Gastroesophageal sphincter (tissue), 3 donors: ENCODE measurements around the gene TMEM43.

Experiments
- CTCF ChIP-seq, 4 experiments: fragments of 200-600 bp in 2 of 4; fragments of 450-650 bp in 2 of 4; sonication (generic) in 1 of 4; IDR thresholded peaks; one replicate each; pipeline ENCODE4 v1.5.1; 2017 to 2019; ENCODE audit warnings: antibody characterized with exemption in 4 of 4, mild to moderate bottlenecking in 2 of 4, moderate library complexity in 2 of 4
- POLR2AphosphoS5 ChIP-seq: sonication (generic); formaldehyde crosslinking; IDR thresholded peaks from one replicate; pipeline ENCODE4 v1.6.1; 2017; ENCODE audit warnings: antibody characterized with exemption

GRCh38 chr3:14157951-14158350, 33.1 kb downstream of the TMEM43 start:
- TF ChIP-seq CTCF (IDR thresholded peaks at IDR 0.05), result no peak
- TF ChIP-seq POLR2AphosphoS5, result no peak
